Brain microvascular endothelial cell (primary cell): ENCODE data around the gene BBIP1.

ENCODE experiments used
- DNase-seq: peaks from one replicate; pipeline ENCODE4 v3.0.0-alpha.2; 2020
- H3K27ac ChIP-seq: fragments of 250-450 bp; sonication (Bioruptor Pico); 2 replicates; pipeline ENCODE4 v1.5.1; 2020; ENCODE audit warnings: mild to moderate bottlenecking, moderate library complexity
- H3K27me3 ChIP-seq: fragments of 250-450 bp; sonication (Bioruptor Pico); replicated peaks from 2 replicates; pipeline ENCODE4 v1.5.1; 2020; ENCODE audit warnings: mild to moderate bottlenecking
- H3K36me3 ChIP-seq: fragments of 250-450 bp; sonication (Bioruptor Pico); replicated peaks from 2 replicates; pipeline ENCODE4 v1.5.1; 2020; ENCODE audit warnings: mild to moderate bottlenecking
- H3K4me3 ChIP-seq: 2 replicates; pipeline ENCODE4 v1.5.1; 2011; ENCODE audit warnings: low read depth, mild to moderate bottlenecking, control low read depth, low read length, moderate library complexity
- CTCF ChIP-seq: IDR thresholded peaks from 2 replicates; pipeline ENCODE4 v1.5.1; 2011; ENCODE audit warnings: low read depth, mild to moderate bottlenecking, moderate library complexity, low read length, control low read depth, inconsistent platforms; ENCODE audit errors: missing control alignments
- in situ Hi-C: cut with HindIII; loops from 2 replicates; pipeline ENCODE4 v1.10.0; 2017; ENCODE audit warnings: low sequenced_read_pairs, low pct_ligation_motif_present

Gene BBIP1

GRCh38 chr10:110964681-110965080, 45.7 kb upstream of the BBIP1 start:
- Histone ChIP-seq H3K4me3 (no peak overlapping the region), H3K27me3 (no peaks in the 10 kb centered on the region), H3K36me3 (no peaks in the 10 kb centered on the region), H3K27ac (no peak overlapping the region)
- DNase-seq = no peak
- TF ChIP-seq CTCF = no peak
- in situ Hi-C loops = no loop called here

GRCh38 chr10:110963162-110963561, 44.2 kb upstream of the BBIP1 start:
- in situ Hi-C loops = no loop called here
- Histone ChIP-seq H3K36me3 (no peaks in the 10 kb centered on the region), H3K27ac (no peak overlapping the region), H3K4me3 (no peak overlapping the region), H3K27me3 (no peaks in the 10 kb centered on the region)
- no peak for DNase-seq
- no peak for TF ChIP-seq CTCF

GRCh38 chr10:110962443-110962842, 43.5 kb upstream of the BBIP1 start:
- Histone ChIP-seq H3K27me3 (no peaks in the 10 kb centered on the region), H3K27ac (no peak overlapping the region), H3K36me3 (no peaks in the 10 kb centered on the region), H3K4me3 (no peak overlapping the region)
- DNase-seq = no peak
- in situ Hi-C loops = no loop called here
- TF ChIP-seq CTCF = no peak

- no peak for DNase-seq
Measured at GRCh38 chr10:110960333-110960712, 41.3 kb upstream of the BBIP1 start.

GRCh38 chr10:110959379-110960332, 40.7 kb upstream of the BBIP1 start:
- DNase-seq = no peak
- H3K36me3 ChIP-seq = no peaks in the 10 kb centered on the region
- no peak for TF ChIP-seq CTCF
- no peak overlapping the region for H3K4me3 ChIP-seq
- H3K27ac ChIP-seq = no peak overlapping the region
- H3K27me3 ChIP-seq = no peaks in the 10 kb centered on the region
- in situ Hi-C loops = no loop called here

More at GRCh38 chr10:110960333-110960712, 41.3 kb upstream of the BBIP1 start:
- Histone ChIP-seq H3K4me3 (no peak overlapping the region), H3K27ac (no peak overlapping the region), H3K27me3 (no peaks in the 10 kb centered on the region), H3K36me3 (no peaks in the 10 kb centered on the region)
- no peak for TF ChIP-seq CTCF
- in situ Hi-C loops = no loop called here

- no peaks in the 10 kb centered on the region for H3K27me3 ChIP-seq
- H3K36me3 ChIP-seq = no peaks in the 10 kb centered on the region
- DNase-seq = no peak
- no peak overlapping the region for H3K27ac ChIP-seq
- TF ChIP-seq CTCF = no peak
- in situ Hi-C loops = no loop called here
- H3K4me3 ChIP-seq = no peak overlapping the region
Measured at GRCh38 chr10:110957606-110958005, 38.6 kb upstream of the BBIP1 start.
